ENCODE data around the gene COL16A1.

The COL16A1 gene

GRCh38 chr1:31621847-31622730 is 81.7 kb downstream of the COL16A1 start:
- DNase-seq = no peak

- DNase-seq = no peak
Measured at GRCh38 chr1:31621498-31621820, 82.4 kb downstream of the COL16A1 start.

- no peak for DNase-seq
Measured at GRCh38 chr1:31620631-31621497, 83.0 kb downstream of the COL16A1 start.

GRCh38 chr1:31618916-31619846 is 84.6 kb downstream of the COL16A1 start:
- DNase-seq = no peak

GRCh38 chr1:31617916-31618746 is 85.7 kb downstream of the COL16A1 start:
- no peak for DNase-seq

GRCh38 chr1:31617218-31617915 is 86.5 kb downstream of the COL16A1 start, which contains the start of gene HCRTR1:
Gene HCRTR1, plus strand, starts transcription at chr1:31617689. Its CDS starts 1,504 bp downstream, at chr1:31619193.
- DNase-seq = no peak

GRCh38 chr1:31615939-31616338 is 87.9 kb downstream of the COL16A1 start:
- DNase-seq = no peak

DNA sequence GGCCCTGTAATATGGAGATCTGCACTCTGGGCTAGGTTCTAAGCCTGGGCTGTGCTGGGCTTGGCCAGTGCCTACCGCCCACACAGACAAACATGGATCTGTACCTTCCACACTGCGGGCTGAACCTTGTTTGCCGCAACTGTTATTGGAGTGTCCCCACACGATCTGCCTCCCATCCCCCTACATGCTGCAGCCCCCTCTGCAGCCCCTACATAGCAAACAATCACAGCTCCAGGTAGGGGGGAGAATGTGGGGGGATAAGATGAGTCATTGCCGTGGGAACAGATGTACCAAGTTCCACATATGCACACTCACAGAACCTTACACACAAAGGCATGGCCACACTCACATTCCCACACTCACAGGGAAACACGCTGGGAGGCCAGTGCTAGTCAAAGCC is 88.4 kb downstream of the COL16A1 start:
- DNase-seq = no peak

DNA sequence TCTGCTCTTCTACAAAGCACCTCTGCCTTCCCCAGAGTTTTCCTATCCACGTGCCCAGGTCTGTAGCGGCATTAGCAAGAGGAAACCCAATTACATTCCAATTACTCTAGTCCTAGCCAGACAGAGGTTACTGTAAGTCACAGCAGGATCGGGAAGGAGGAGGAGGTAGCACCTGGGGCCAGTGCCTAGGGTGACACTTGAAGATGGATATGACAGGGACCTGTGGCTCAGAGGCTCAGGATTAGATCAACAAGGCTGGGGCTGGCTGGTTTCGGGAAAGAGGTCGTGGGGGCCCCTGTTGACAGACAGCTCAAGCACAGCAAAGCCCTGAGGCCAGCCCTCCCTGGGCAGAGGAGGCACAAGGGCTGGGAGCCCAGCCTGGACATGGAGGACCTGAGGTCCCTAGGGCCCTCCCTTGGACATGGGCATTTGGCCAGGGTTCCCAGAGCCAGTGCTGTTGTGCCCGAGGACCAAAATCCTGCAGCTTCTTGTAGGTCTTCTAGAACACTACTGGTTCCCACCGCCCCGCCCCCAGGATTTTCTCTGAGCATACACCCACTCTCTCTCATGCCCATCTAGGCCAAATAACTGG is 89.3 kb downstream of the COL16A1 start:
- no peak for DNase-seq

- DNase-seq = no peak
Measured at GRCh38 chr1:31609514-31610118, 94.2 kb downstream of the COL16A1 start.

- DNase-seq = no peak
Measured at GRCh38 chr1:31607360-31607759, 96.5 kb downstream of the COL16A1 start.

DNA sequence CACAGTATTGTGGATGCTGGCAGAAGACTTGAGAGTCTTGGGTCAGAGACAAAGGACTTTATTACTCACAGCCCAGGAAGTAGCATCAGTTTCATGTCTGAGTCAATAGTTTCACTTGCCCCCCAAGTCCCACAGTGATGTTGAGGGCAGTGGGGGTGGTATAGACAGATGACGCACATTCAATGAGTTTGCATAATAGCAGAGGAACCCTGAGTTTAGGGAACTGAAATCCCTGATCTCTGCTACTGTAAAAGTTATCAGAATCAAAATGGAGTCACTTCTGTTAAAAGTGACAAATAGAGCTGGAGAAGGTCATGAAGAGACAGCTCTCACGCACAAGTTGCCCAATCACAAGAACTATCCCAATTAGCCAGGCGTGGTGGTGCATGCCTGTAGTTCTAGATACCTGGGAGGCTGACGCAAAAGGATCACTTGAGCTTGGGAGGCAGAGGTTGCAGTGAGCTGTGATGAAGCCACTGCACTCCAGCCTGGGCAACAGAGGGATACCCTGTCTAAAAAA is 97.8 kb downstream of the COL16A1 start:
- DNase-seq = peak; percentile 64

Measured in CD4-positive, alpha-beta T cell treated with Interleukin-15 for 1 hour (primary cell).